Activated CD8-positive, alpha-beta memory T cell treated with anti-CD3 and anti-CD28 coated beads, Interleukin-2, amount 50 U/mL, for 1 hour (primary cell): ENCODE data around the gene SEC31A.
"Not testable (repeated sequence)": the region's sequence is repeated elsewhere in the genome, so short reads cannot be mapped to it uniquely, and the experiment has no call there.

ENCODE experiments used
- DNase-seq: peaks from one replicate; pipeline ENCODE4 v3.0.0-alpha.2; 2020; ENCODE audit errors: extremely low read depth

Gene SEC31A

DNA sequence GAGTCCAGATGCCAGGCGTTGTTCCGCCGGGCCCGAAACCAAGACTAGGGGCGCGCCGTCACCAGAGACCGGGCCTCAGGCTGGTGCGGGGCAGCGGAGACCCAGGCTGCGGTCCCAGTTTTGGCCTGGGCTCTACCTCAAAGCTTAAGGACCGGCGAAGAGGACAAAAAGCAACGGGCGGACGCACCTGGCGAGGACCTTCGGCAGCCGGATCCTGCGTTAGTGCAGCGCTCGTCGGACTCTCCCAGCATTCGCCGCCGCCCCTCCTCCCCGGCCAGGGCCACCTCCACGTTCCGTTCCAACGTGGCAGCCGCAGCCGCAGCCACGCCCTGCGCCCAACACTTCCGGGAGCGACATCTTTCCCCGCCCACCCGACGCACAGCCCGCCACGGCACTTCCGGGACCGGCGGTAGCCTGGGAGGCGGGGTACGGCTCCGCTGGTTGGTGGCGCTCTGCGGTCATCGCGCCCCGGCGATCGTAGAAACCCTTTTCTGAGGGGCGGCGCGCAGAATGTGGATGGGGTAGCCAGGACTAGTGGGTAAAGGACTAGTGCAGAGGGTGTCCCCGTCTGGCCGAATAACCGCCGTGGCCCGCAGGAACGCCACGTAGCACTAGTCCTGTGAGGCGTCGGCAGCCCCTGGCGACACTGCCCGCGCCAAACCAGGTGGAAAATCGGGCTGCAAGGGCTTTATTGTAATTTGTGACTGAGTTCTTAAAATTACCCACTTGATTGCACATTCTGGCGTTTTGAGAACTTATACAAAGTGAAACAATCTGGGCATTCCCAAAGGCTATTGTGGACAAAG is at the start of gene SEC31A:
TSS of gene SEC31A (minus strand) at position 253 of the 806 bp plus-strand sequence. CDS start 9,217 bp downstream, outside the sequence.
- DNase-seq, result peak; percentile 91

GRCh38 chr4:82939414-82939813 is 48.5 kb upstream of the SEC31A start:
- no peak for DNase-seq

GRCh38 chr4:82934441-82934840 is 43.5 kb upstream of the SEC31A start:
- no peak for DNase-seq

- no peak for DNase-seq
Observed at GRCh38 chr4:82930848-82931755, 40.1 kb upstream of the SEC31A start.

DNA sequence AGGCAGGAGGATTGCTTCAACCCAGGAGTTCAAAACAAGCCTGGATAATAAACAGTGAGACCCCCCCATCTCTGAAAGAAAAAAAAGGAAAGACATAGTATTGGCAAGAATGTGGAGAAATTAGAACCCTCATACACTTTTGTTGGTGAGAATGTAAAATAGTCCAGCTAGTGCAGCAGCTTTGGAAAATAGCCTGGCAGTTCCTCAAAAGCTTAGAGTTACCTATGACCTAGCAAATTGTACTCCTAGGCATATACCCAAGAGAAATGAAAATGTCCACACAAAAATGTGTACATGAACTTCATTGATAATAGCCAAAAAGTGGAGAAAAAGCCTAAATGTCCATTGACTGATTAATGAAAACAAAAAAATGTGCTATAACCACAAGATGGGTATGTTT is 30.8 kb upstream of the SEC31A start:
- no peak for DNase-seq

DNA sequence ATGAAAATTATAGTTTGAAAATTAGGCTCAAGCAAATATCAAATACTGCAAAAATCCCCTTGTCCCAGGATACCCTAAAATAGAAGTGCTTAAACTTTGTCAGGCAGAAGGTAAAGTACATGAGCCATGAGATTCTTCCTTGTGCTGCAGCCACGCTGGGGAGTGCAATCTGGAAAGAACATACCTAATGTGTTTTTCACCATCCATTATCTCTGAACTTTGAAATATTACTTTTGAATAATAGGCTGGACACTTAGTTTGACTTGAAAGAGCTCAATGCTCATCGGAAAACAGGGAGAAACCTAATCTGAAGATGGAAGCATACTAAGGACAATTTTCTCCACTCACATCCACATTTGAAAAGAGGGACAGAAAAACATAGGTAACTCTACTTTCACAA is 28.4 kb upstream of the SEC31A start:
- no peak for DNase-seq

DNA sequence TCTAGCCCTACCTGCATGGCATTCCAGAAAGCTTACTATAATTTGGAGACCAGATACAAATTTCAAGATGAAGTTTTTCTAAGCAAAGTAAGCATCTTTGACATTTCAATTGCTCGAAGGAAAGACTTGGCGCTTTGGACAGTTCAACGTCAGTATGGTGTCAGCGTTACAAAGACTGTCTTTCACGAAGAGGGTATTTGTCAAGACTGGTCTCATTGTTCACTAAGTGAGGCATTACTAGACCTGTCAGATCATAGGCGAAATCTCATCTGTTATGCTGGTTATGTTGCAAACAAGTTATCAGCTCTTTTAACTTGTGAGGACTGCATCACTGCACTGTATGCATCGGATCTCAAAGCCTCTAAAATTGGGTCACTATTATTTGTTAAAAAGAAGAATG is 27.1 kb upstream of the SEC31A start:
- no peak for DNase-seq

DNA sequence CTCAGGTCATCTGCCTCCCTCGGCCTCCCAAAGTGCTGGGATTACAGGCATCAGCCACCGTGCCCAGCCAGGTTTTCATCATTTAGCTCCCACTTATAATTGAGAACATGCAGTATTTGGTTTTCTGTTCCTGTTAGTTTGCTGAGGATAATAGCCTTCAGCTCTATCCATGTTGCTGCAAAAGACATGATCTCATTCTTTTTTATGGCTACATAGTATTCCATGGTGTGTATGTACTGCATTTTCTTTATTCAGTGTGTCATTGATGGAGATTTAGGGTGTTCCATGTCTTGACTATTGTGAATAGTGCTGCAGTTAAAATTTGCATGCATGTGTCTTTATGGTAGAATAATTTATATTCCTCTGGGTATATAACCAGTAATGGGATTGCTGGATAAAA is 23.0 kb upstream of the SEC31A start:
- DNase-seq, result not testable (repeated sequence)

DNA sequence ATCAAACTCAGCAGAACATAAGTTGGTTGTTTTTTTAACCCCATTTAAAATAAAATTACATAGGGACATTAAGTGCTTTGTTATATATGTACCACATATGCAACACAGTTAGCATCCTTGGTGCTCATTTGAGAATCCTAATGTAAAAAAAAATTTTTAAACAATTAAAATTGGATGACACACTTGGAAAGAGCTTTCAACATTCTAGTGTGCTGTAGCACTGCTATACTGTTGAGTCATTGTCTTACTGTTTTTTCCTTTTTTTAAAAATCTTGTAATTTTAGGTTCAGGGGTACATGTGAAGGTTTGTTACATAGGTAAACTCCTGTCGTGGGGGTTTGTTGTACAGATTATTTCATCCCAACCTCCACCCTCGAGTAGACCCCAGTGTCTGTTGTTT is 22.4 kb upstream of the SEC31A start:
- DNase-seq, result no peak

GRCh38 chr4:82909326-82909725 is 18.4 kb upstream of the SEC31A start:
- DNase-seq, result no peak

DNA sequence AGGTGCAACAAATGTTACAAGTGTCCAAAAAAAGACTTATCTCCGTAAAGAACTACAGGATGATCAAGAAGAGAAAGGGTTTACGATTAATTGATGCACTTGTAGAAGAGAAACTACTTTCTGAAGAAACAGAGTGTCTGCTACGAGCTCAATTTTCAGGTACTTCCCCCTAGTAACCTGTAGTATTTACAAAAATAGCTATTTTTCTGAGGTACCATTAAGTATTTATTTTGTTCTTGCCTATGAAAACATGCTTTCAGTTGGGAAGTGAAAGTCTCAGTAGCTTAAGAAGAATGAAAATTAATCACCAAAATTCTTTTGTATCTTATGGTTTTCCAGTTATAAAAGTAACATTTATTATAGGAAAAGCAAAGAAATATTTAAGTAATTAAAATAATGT is 15.5 kb upstream of the SEC31A start:
- no peak for DNase-seq

- no peak for DNase-seq
Observed at GRCh38 chr4:82905205-82905604, 14.3 kb upstream of the SEC31A start.

- DNase-seq, result no peak
Observed at GRCh38 chr4:82903737-82904136, 12.8 kb upstream of the SEC31A start.

GRCh38 chr4:82901183-82901718 is 10.3 kb upstream of the SEC31A start:
- no peak for DNase-seq

GRCh38 chr4:82900411-82901182 is 9.6 kb upstream of the SEC31A start, which contains the start of gene THAP9:
TSS of gene THAP9 (plus strand) at chr4:82900735. CDS start at chr4:82900803, 68 bp downstream.
- peak; percentile 97 for DNase-seq

DNA sequence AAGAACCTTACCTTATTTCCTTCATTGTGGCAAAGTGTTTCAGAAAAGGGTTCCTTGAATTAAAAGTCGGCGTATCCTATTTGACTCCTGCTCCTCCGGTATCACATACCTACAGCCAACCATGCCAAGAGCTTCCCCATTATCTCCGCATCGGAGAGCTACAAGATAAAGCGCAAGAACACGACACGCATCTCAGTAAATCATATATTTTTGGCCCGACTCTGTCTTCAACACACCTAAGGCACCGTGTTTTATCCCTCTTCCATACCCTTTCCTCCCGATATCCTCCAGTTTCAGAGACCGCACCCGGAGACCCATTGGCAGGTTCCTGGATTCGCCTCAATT is 9.1 kb upstream of the SEC31A start:
- DNase-seq, result no peak

DNA sequence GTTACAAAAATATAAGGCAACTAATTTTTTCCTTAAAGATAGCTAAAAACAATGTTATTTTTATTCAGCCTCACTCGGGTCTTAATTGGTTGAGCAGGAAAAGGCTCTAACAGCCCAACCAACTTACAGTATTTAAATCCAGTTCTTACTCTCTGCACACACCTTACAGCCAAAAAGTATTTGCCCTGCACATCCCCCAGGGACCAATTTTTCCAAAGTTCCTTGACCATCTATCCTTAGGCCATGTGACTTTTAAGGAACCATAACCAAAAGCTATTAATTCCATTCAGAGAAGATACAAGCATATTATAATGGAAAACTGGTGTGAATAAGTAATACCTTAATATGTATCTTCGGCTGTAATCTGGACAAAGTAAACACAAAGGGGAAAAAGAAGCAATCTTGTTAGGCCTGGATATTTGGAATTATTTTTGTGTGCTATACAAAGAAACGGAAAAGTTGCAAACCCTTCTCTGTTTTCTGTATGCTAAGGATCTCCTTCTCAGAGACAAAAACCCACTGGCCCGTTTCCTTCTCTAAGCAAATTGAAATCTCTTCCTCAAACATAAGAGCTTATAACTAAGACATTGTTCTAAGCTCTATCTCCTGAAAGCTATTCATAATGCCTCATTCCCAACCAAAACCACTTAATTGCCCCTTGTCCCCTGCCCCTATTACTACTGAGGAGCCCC is 8.6 kb upstream of the SEC31A start:
- DNase-seq, result no peak

- no peak for DNase-seq
Observed at GRCh38 chr4:82898322-82899243, 7.6 kb upstream of the SEC31A start.

DNA sequence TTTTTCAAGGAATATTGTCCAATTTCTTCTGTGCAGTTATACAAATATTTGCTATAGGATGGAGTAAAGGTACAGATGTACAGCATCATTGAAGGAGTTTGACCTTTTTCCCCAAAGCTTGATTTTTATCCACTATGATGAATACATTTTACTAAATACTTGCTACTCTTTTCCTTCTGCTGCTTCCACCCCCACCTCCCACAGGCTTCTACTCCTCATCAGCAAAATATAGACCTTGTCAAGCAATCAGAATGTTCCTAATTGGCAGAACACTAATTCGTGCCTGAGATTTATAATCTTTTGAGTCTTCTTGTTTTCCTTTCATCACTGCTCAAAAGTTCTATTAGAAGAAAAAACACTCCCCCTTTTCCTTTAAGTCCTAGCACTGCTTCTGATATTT is 5.8 kb upstream of the SEC31A start:
- no peak for DNase-seq

- no peak for DNase-seq
Observed at GRCh38 chr4:82893942-82894341, 3.0 kb upstream of the SEC31A start.
